GM18520 (cell line): ENCODE measurements around the gene LAMA3.

Experiments used
- ATAC-seq: cut with Tn5 transposase; IDR thresholded peaks from one replicate; pipeline ENCODE4 v1.9.1; 2021; ENCODE audit not compliant: unreplicated experiment

The LAMA3 gene

GRCh38 chr18:23812546-23813440 is 123.5 kb downstream of the LAMA3 start:
- no peak for ATAC-seq

GRCh38 chr18:23814991-23815614 is 125.8 kb downstream of the LAMA3 start:
- ATAC-seq, result no peak

- no peak for ATAC-seq
Measured at GRCh38 chr18:23816021-23816420, 126.8 kb downstream of the LAMA3 start.

GRCh38 chr18:23816740-23817139 is 127.5 kb downstream of the LAMA3 start:
- no peak for ATAC-seq

GRCh38 chr18:23819001-23819400 is 129.7 kb downstream of the LAMA3 start:
- no peak for ATAC-seq

GRCh38 chr18:23822590-23823385 is 133.5 kb downstream of the LAMA3 start:
- no peak for ATAC-seq

- no peak for ATAC-seq
Measured at GRCh38 chr18:23824240-23824639, 135.0 kb downstream of the LAMA3 start.

- no peak for ATAC-seq
Measured at GRCh38 chr18:23824669-23825068, 135.4 kb downstream of the LAMA3 start.

- ATAC-seq, result no peak
Measured at GRCh38 chr18:23825496-23825895, 136.2 kb downstream of the LAMA3 start.

- no peak for ATAC-seq
Measured at GRCh38 chr18:23825978-23826405, 136.7 kb downstream of the LAMA3 start.

- no peak for ATAC-seq
Measured at GRCh38 chr18:23826850-23827620, 137.8 kb downstream of the LAMA3 start.

GRCh38 chr18:23827681-23828080 is 138.4 kb downstream of the LAMA3 start:
- no peak for ATAC-seq

- ATAC-seq, result peak; percentile 87
Measured at GRCh38 chr18:23828426-23828825, 139.2 kb downstream of the LAMA3 start.

- ATAC-seq, result no peak
Measured at GRCh38 chr18:23832911-23833310, 143.7 kb downstream of the LAMA3 start.

- no peak for ATAC-seq
Measured at GRCh38 chr18:23833714-23834113, 144.5 kb downstream of the LAMA3 start.

- no peak for ATAC-seq
Measured at GRCh38 chr18:23835091-23835490, 145.8 kb downstream of the LAMA3 start.

GRCh38 chr18:23835506-23835905 is 146.3 kb downstream of the LAMA3 start:
- no peak for ATAC-seq

- ATAC-seq, result no peak
Measured at GRCh38 chr18:23837591-23837990, 148.3 kb downstream of the LAMA3 start.

- no peak for ATAC-seq
Measured at GRCh38 chr18:23838233-23838632, 149.0 kb downstream of the LAMA3 start.

- ATAC-seq, result no peak
Measured at GRCh38 chr18:23838801-23839366, 149.6 kb downstream of the LAMA3 start.
